PC-3 (cell line): Measurements from ENCODE around the gene TEPSIN. TPM values are rescaled to one million over a fixed set of nuclear protein-coding genes. Genes with fewer than 3 reads are reported as not detected.

ENCODE experiments used
- ATAC-seq: fragments of 200-7000 bp; cut with Tn5 transposase; 2 replicates; pipeline ENCODE4 v1.9.1; 2020; ENCODE audit warnings: mild to moderate bottlenecking, moderate library complexity
- BruUV-seq: library from RNA; stranded (reverse); fragments of 400-500 nt; replicated peaks from 2 replicates; lab custom pipeline; 2021; lab: Mats Ljungman, UMichigan
- CTCF ChIA-PET: fragments of 300-600 bp; sonication (Branson Sonifier 250); formaldehyde crosslinking; loops from one replicate; lab custom pipeline; 2022; ENCODE audit warnings: antibody characterized with exemption; lab: Charles Lee
- POLR2A ChIA-PET: fragments of 300-600 bp; sonication (Branson Sonifier 250); formaldehyde crosslinking; loops from one replicate; lab custom pipeline; 2022; ENCODE audit warnings: antibody characterized with exemption; ENCODE audit not compliant: unreplicated experiment; lab: Charles Lee
- DNase-seq: peaks from one replicate; pipeline ENCODE4 v3.0.0-alpha.2; 2015
- H2AFZ ChIP-seq: fragments of 300-600 bp; sonication (generic); 2 replicates; pipeline ENCODE4 v1.6.0; 2016; ENCODE audit warnings: antibody characterized with exemption, low read length
- H3F3A ChIP-seq: fragments of 300-600 bp; sonication (generic); one replicate; pipeline ENCODE4 v1.6.0; 2017; ENCODE audit warnings: antibody characterized with exemption, low read length, control low read depth, mild to moderate bottlenecking; ENCODE audit not compliant: unreplicated experiment
- H3K27ac ChIP-seq: fragments of 300-600 bp; sonication (generic); 2 replicates; pipeline ENCODE4 v1.5.1; 2016; ENCODE audit warnings: mild to moderate bottlenecking, low read length
- H3K27me3 ChIP-seq: fragments of 300-600 bp; sonication (generic); 2 replicates; pipeline ENCODE4 v1.6.1; 2016; ENCODE audit warnings: low read length, mixed read lengths
- H3K36me3 ChIP-seq: fragments of 300-600 bp; sonication (generic); 2 replicates; pipeline ENCODE4 v1.6.1; 2016; ENCODE audit warnings: low read depth, mixed run types, low read length, mixed read lengths
- H3K4me1 ChIP-seq: fragments of 300-600 bp; sonication (generic); 2 replicates; pipeline ENCODE4 v1.5.1; 2016; ENCODE audit warnings: low read length; ENCODE audit not compliant: insufficient read depth
- H3K4me2 ChIP-seq: fragments of 300-600 bp; sonication (generic); 2 replicates; pipeline ENCODE4 v1.6.0; 2016; ENCODE audit warnings: low read length
- H3K4me3 ChIP-seq: fragments of 300-600 bp; sonication (generic); 2 replicates; pipeline ENCODE4 v1.5.1; 2016; ENCODE audit warnings: mild to moderate bottlenecking, low read length, mixed read lengths
- H3K79me2 ChIP-seq: fragments of 300-600 bp; sonication (generic); 2 replicates; pipeline ENCODE4 v1.6.1; 2017; ENCODE audit warnings: low read length, mixed read lengths
- H3K9ac ChIP-seq: fragments of 300-600 bp; sonication (generic); 2 replicates; pipeline ENCODE4 v1.6.0; 2016; ENCODE audit warnings: mild to moderate bottlenecking, low read length
- H3K9me2 ChIP-seq: fragments of 300-600 bp; sonication (generic); replicated peaks from 2 replicates; pipeline ENCODE4 v1.6.1; 2016; ENCODE audit warnings: mixed run types, low read length, mixed read lengths
- H3K9me3 ChIP-seq: fragments of 300-600 bp; sonication (generic); 2 replicates; pipeline ENCODE4 v1.6.1; 2016; ENCODE audit warnings: low read length, mixed read lengths
- H4K20me1 ChIP-seq: fragments of 300-600 bp; sonication (generic); 2 replicates; pipeline ENCODE4 v1.6.1; 2016; ENCODE audit warnings: low read length, mixed read lengths
- CTCF ChIP-seq: fragments of 300-600 bp; sonication (generic); conservative IDR thresholded peaks from 2 replicates; pipeline ENCODE4 v1.5.1; 2017; ENCODE audit warnings: antibody characterized with exemption, low read depth, mild to moderate bottlenecking, low read length
- EZH2 ChIP-seq: fragments of 300-600 bp; sonication (generic); IDR thresholded peaks from one replicate; pipeline ENCODE4 v1.6.1; 2017; ENCODE audit warnings: antibody characterized with exemption, mild to moderate bottlenecking, low read length; ENCODE audit not compliant: unreplicated experiment
- EZH2phosphoT487 ChIP-seq: fragments of 300-600 bp; sonication (generic); IDR thresholded peaks from 2 replicates; pipeline ENCODE4 v1.6.1; 2018; ENCODE audit warnings: mild to moderate bottlenecking, antibody characterized with exemption, low read length, borderline replicate concordance
- intact Hi-C: fragments of 100-400 bp; cut with micrococcal nuclease; formaldehyde crosslinking; loops from 2 replicates; pipeline ENCODE4 v1.9.0; 2023
- total RNA-seq: library from RNA; depleted of rRNA; stranded (reverse); fragments of >200 nt; gene quantifications from 2 replicates; pipeline ENCODE4 v1.2.3, GENCODE V29; 2014

Gene TEPSIN
- total RNA-seq, 1 experiment from 2014 or later, result 28.8 TPM

- Histone ChIP-seq H3K79me2 (peaks cover 17% of the 10 kb centered on the region), H3K27ac (no peak overlapping the region), H3K9ac (no peak overlapping the region), H3F3A (no peaks in the 10 kb centered on the region), H3K36me3 (no peaks in the 10 kb centered on the region), H4K20me1 (no peaks in the 10 kb centered on the region), H3K4me1 (peaks cover 10% of the 10 kb centered on the region; the same call in 1 of the 2 replicates), H3K4me2 (no peak overlapping the region), H2AFZ (no peak overlapping the region), H3K9me3 (no peaks in the 10 kb centered on the region), H3K27me3 (no peaks in the 10 kb centered on the region), H3K4me3 (no peak overlapping the region), H3K9me2 (no peaks in the 10 kb centered on the region)
- CTCF ChIA-PET, result no interaction called here
- intact Hi-C loops, result no loop called here
- no TSS peak for BruUV-seq
- DNase-seq, result no peak
- ATAC-seq, result no peak
- no peak for TF ChIP-seq EZH2
- TF ChIP-seq EZH2phosphoT487, result no peak
- TF ChIP-seq CTCF, result no peak
- POLR2A ChIA-PET, result no interaction called here
Measured at GRCh38 chr17:81217491-81217890, 21.4 kb downstream of the TEPSIN start.

GRCh38 chr17:81213978-81214377, 24.9 kb downstream of the TEPSIN start:
- H3K27ac ChIP-seq, result no peak overlapping the region
- H2AFZ ChIP-seq, result no peak overlapping the region
- no peaks in the 10 kb centered on the region for H3K9me2 ChIP-seq
- no peaks in the 10 kb centered on the region for H4K20me1 ChIP-seq
- H3K9me3 ChIP-seq, result no peaks in the 10 kb centered on the region
- H3F3A ChIP-seq, result no peaks in the 10 kb centered on the region
- ATAC-seq, result no peak
- no TSS peak for BruUV-seq
- intact Hi-C loops, result no loop called here
- no peak overlapping the region for H3K4me3 ChIP-seq
- H3K27me3 ChIP-seq, result no peaks in the 10 kb centered on the region
- H3K4me2 ChIP-seq, result no peak overlapping the region
- no peak for DNase-seq
- H3K9ac ChIP-seq, result no peak overlapping the region
- CTCF ChIA-PET, result no interaction called here
- no peak for TF ChIP-seq CTCF
- TF ChIP-seq EZH2, result no peak
- TF ChIP-seq EZH2phosphoT487, result no peak
- no peaks in the 10 kb centered on the region for H3K36me3 ChIP-seq
- no peaks in the 10 kb centered on the region for H3K79me2 ChIP-seq
- POLR2A ChIA-PET, result no interaction called here
- H3K4me1 ChIP-seq, result no peaks in the 10 kb centered on the region

GRCh38 chr17:81212365-81212764, 26.5 kb downstream of the TEPSIN start:
- TF ChIP-seq EZH2phosphoT487 (no peak), CTCF (no peak), EZH2 (no peak)
- DNase-seq (no peak), ATAC-seq (no peak)
- Histone ChIP-seq H2AFZ (no peak overlapping the region), H3K27ac (no peak overlapping the region), H3K79me2 (no peaks in the 10 kb centered on the region), H3K4me1 (no peaks in the 10 kb centered on the region), H4K20me1 (no peaks in the 10 kb centered on the region), H3K4me3 (no peak overlapping the region), H3K9me2 (no peaks in the 10 kb centered on the region), H3K36me3 (no peaks in the 10 kb centered on the region), H3K4me2 (no peak overlapping the region), H3K27me3 (no peaks in the 10 kb centered on the region), H3K9ac (no peak overlapping the region), H3F3A (no peaks in the 10 kb centered on the region), H3K9me3 (no peaks in the 10 kb centered on the region)
- POLR2A ChIA-PET, result no interaction called here
- no TSS peak for BruUV-seq
- CTCF ChIA-PET, result no interaction called here
- intact Hi-C loops, result no loop called here
